ENCODE results near the gene FBXO42.

The FBXO42 gene

DNA sequence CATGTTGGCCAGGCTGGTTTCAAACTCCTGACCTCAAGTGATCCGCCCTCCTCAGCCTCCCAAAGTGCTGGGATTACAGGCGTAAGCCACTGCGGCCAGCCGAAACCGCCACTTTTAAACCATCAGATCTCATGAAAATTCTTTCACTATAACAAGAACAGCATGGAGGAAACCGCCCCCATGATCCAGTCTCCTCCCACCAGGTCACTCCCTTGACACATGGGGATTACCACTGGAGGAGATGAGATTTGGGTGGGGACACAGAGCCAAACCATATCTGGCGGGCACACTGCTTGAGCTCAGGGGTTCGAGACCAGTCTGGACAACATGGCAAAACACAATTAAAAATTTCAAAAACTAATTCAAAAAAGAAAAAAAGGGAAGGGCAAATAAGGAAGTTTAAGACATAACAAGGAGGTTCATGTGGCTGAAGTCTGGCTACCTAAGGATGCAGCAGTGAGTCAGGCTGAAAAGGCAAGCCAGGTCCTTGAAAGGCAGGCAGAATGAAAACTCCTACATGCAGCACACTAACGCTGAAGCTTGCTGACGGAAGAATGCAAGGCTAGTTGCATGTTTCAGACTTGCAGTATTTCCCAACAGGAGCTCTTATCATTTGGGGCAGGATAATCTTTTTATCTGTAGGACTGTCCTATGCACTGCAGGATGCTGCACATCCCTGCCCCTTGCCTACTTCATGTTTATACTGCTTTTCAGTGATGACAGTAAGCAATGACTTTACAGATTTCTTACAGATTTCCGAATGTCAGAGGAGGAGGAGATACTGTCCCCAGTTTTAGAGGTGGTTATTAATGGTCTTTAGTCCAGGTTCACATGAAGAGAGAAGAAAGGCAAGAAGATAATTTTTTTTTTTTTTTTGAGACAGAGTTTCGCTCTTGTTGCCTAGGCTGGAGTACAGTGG, 49.3 kb downstream of the FBXO42 start:
- TF ChIP-seq, protein P1, sequence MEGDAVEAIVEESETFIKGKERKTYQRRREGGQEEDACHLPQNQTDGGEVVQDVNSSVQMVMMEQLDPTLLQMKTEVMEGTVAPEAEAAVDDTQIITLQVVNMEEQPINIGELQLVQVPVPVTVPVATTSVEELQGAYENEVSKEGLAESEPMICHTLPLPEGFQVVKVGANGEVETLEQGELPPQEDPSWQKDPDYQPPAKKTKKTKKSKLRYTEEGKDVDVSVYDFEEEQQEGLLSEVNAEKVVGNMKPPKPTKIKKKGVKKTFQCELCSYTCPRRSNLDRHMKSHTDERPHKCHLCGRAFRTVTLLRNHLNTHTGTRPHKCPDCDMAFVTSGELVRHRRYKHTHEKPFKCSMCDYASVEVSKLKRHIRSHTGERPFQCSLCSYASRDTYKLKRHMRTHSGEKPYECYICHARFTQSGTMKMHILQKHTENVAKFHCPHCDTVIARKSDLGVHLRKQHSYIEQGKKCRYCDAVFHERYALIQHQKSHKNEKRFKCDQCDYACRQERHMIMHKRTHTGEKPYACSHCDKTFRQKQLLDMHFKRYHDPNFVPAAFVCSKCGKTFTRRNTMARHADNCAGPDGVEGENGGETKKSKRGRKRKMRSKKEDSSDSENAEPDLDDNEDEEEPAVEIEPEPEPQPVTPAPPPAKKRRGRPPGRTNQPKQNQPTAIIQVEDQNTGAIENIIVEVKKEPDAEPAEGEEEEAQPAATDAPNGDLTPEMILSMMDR (IDR thresholded peaks at IDR 0.05; ENCODE audit: low read depth, low read length, missing control alignments) = no peak
- in situ Hi-C loops (cut with HindIII; ENCODE audit: low sequenced_read_pairs) = no loop called here
- no peak for DNase-seq (ENCODE audit: low read depth)
- no peak overlapping the region for H3K4me3 ChIP-seq (ENCODE audit: low read depth, low read length)

DNA sequence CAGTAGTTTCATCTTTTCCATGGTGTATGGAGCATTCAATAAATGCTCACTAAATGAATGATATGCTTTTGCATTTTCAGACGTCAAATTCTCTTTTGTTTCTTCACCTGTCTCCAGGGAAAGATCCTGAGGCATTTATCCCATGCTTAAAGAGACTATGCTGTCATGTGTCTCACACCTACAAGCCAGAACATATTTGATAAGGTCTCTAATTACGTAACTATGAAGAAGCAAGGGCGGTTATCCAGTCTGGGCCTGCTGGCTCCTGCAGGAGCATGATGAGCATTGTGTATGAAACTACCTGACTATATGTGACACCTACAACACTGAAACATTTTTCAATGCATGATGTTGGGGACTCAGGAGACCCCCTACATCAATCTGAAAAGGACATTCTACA, 51.8 kb downstream of the FBXO42 start:
- H3K4me3 ChIP-seq (ENCODE audit: low read depth, low read length) = no peak overlapping the region
- in situ Hi-C loops (cut with HindIII; ENCODE audit: low sequenced_read_pairs) = no loop called here
- TF ChIP-seq, protein P1 (IDR thresholded peaks at IDR 0.05; ENCODE audit: low read depth, low read length, missing control alignments) = no peak
- no peak for DNase-seq (ENCODE audit: low read depth)

DNA sequence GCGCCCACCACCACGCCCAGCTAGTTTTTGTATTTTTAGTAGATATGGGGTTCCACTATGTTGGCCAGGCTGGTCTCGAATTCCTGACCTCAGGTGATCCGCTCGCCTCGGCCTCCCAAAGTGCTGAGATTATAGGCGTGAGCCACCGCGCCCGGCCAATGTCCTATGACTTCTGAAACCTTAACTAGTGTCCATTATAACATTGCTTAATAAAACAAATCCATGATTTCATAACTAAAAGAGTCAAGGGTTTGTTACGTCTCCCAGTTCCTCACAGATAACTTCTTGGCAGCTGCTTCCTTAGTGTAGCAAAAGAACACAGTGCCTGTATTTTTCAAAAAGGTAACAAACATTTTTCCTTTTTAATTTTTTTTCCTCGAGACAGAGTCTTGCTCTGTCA, 53.6 kb downstream of the FBXO42 start:
- TF ChIP-seq, protein P1 (IDR thresholded peaks at IDR 0.05; ENCODE audit: low read depth, low read length, missing control alignments) = no peak
- H3K4me3 ChIP-seq (ENCODE audit: low read depth, low read length) = no peak overlapping the region
- in situ Hi-C loops (cut with HindIII; ENCODE audit: low sequenced_read_pairs) = no loop called here
- no peak for DNase-seq (ENCODE audit: low read depth)

DNA sequence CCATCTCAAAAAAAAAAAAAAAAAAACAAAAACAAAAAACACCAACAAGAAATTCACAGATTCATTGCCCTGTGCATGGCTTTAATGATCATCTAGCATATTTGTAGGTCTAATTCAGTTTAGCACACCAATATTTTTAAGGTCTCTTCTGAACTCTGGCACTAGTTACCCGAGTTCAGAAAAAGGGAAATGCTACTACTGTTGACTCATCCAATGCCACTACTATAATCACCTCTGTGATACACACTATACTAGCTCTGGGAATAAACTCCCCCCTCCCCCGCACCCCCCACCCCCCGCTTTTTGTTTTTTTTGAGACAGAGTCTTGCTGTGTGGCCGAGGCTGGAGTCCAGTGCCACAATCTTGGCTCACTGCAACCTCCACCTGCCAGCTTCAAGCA, 55.6 kb downstream of the FBXO42 start:
- TF ChIP-seq, protein P1 (IDR thresholded peaks at IDR 0.05; ENCODE audit: low read depth, low read length, missing control alignments) = no peak
- in situ Hi-C loops (cut with HindIII; ENCODE audit: low sequenced_read_pairs) = no loop called here
- no peak overlapping the region for H3K4me3 ChIP-seq (ENCODE audit: low read depth, low read length)
- DNase-seq (ENCODE audit: low read depth) = no peak

DNA sequence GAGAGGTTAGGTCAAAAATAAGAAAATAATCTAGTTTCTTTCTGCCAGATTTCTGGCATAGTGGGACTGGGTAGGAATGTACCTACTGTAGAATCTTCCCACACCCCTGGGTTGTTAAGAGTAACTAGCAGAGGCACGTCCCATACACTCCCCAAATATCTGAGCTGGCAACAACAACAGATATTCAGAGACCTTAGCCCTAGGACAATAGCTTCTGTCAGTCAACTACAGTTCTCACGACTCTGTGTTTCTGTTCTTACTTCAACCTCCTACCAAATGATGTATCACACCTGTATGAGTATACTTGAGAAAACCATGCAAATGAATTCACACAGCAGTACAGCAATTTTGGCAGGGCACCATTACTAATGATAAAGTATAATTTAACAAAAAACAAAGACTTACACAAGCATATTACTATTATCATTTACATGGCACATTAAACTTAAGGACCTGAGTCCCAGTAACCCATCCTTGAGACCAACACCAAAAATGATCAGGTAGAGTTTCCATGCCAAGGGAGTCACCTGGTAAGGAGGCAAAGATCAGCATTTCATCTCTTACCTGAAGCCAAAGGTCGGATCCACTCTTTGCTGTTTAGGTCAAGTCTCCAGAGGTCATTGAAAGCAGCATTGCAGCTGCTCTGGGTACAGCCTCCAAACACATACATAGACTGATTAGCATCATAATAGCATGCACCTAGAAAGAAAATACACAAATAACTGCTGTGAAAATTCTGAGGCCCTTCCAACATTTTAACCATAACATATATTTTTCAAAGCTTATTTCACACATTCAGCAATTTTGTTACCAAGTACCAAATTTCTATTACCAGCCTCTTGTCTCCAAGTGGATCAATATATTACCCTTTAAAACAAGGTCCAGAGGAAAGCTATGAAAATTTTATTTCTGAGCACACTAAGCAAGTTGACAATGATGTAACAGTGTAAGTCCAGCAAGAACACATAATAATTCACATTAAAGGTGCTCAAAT, 57.8 kb downstream of the FBXO42 start:
- in situ Hi-C loops (cut with HindIII; ENCODE audit: low sequenced_read_pairs) = no loop called here
- no peak overlapping the region for H3K4me3 ChIP-seq (ENCODE audit: low read depth, low read length)
- TF ChIP-seq, protein P1 (IDR thresholded peaks at IDR 0.05; ENCODE audit: low read depth, low read length, missing control alignments) = no peak
- DNase-seq (ENCODE audit: low read depth) = no peak

DNA sequence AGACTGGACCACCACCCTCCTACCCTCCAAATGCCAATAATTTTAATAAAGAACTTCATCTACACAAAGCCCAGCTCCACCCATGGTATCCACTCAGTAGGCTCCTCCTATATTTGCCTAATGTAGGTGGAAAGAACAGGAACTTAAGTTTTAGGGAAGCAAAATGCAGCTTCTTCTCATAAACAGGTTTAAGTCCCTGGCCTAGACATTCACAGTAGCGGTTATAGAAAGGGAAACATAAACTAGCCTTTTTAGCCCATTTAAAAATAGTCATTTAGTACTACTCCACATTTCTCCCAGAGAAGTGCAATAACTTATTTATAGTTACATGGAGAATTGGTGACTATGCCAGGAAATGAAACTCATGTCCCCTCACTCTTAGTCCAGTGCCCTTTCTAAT, 58.7 kb downstream of the FBXO42 start:
- H3K4me3 ChIP-seq (ENCODE audit: low read depth, low read length) = no peak overlapping the region
- DNase-seq (ENCODE audit: low read depth) = no peak
- TF ChIP-seq, protein P1 (IDR thresholded peaks at IDR 0.05; ENCODE audit: low read depth, low read length, missing control alignments) = no peak
- in situ Hi-C loops (cut with HindIII; ENCODE audit: low sequenced_read_pairs) = no loop called here
